IMR-90 (cell line): ENCODE measurements around the gene CNTFR.

Experiments used
- BHLHE40 ChIP-seq: fragments of 150-350 bp; IDR thresholded peaks from 2 replicates; pipeline ENCODE4 v1.6.1; 2016; ENCODE audit warnings: mild to moderate bottlenecking, low read depth, low read length
- CEBPB ChIP-seq: IDR thresholded peaks from 2 replicates; pipeline ENCODE4 v1.6.1; 2012; ENCODE audit warnings: low read depth, low read length, improper control_type of control experiment
- CHD1 ChIP-seq: IDR thresholded peaks from 2 replicates; pipeline ENCODE4 v1.6.1; 2012; ENCODE audit warnings: low read depth, low read length, improper control_type of control experiment
- MAFK ChIP-seq: IDR thresholded peaks from 2 replicates; pipeline ENCODE4 v1.6.1; 2012; ENCODE audit warnings: low read depth, low read length, improper control_type of control experiment
- POLR2A ChIP-seq: IDR thresholded peaks from 2 replicates; pipeline ENCODE4 v1.6.1; 2012; ENCODE audit warnings: mild to moderate bottlenecking, low read depth, low read length
- RCOR1 ChIP-seq: IDR thresholded peaks from 2 replicates; pipeline ENCODE4 v1.6.1; 2012; ENCODE audit warnings: mild to moderate bottlenecking, low read length, improper control_type of control experiment; ENCODE audit not compliant: insufficient replicate concordance
- RFX5 ChIP-seq: IDR thresholded peaks from 2 replicates; pipeline ENCODE4 v1.8.0; 2012; ENCODE audit warnings: low read depth, mild to moderate bottlenecking, low read length, moderate library complexity
- SMC3 ChIP-seq: fragments of 150-350 bp; IDR thresholded peaks from 2 replicates; pipeline ENCODE4 v1.6.1; 2016; ENCODE audit warnings: low read depth, mild to moderate bottlenecking, antibody characterized with exemption, low read length, moderate library complexity
- TF ChIP-seq, protein P1 (sequence below): conservative IDR thresholded peaks from 2 replicates; pipeline ENCODE4 v1.5.1; 2012; ENCODE audit warnings: mild to moderate bottlenecking, low read depth, low read length, improper control_type of control experiment
- TF ChIP-seq, protein P2 (sequence below): fragments of 150-350 bp; IDR thresholded peaks from 2 replicates; pipeline ENCODE4 v1.6.1; 2016; ENCODE audit warnings: low read depth, mild to moderate bottlenecking, low read length, moderate library complexity, borderline replicate concordance

DNA sequence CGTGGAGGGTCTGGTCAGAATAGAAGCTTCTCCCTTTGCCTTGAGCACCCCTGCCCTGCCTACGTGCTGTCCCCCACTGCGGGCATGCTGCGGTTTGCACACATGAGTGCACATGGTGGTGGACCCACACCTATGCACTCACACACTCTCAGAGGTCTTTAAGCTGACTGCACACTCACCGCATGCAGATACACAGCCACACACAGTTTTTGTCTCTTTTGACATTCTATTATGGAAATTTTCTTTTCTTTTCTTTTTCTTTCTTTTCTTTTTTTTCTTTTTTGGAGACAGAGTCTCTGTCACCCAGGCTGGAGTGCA lies 39.9 kb upstream of the CNTFR start:
- TF ChIP-seq SMC3 = no peak
- TF ChIP-seq, protein P1, sequence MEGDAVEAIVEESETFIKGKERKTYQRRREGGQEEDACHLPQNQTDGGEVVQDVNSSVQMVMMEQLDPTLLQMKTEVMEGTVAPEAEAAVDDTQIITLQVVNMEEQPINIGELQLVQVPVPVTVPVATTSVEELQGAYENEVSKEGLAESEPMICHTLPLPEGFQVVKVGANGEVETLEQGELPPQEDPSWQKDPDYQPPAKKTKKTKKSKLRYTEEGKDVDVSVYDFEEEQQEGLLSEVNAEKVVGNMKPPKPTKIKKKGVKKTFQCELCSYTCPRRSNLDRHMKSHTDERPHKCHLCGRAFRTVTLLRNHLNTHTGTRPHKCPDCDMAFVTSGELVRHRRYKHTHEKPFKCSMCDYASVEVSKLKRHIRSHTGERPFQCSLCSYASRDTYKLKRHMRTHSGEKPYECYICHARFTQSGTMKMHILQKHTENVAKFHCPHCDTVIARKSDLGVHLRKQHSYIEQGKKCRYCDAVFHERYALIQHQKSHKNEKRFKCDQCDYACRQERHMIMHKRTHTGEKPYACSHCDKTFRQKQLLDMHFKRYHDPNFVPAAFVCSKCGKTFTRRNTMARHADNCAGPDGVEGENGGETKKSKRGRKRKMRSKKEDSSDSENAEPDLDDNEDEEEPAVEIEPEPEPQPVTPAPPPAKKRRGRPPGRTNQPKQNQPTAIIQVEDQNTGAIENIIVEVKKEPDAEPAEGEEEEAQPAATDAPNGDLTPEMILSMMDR = no peak
- no peak for TF ChIP-seq MAFK
- TF ChIP-seq POLR2A = no peak
- no peak for TF ChIP-seq RFX5
- TF ChIP-seq CEBPB = no peak
- no peak for TF ChIP-seq RCOR1
- TF ChIP-seq CHD1 = no peak
- TF ChIP-seq, protein P2, sequence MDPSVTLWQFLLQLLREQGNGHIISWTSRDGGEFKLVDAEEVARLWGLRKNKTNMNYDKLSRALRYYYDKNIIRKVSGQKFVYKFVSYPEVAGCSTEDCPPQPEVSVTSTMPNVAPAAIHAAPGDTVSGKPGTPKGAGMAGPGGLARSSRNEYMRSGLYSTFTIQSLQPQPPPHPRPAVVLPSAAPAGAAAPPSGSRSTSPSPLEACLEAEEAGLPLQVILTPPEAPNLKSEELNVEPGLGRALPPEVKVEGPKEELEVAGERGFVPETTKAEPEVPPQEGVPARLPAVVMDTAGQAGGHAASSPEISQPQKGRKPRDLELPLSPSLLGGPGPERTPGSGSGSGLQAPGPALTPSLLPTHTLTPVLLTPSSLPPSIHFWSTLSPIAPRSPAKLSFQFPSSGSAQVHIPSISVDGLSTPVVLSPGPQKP = no peak
- no peak for TF ChIP-seq BHLHE40
